Left ventricle myocardium inferior (tissue), 1 donor: Measurements from ENCODE around the gene YY1. TPM values are rescaled to one million over a fixed set of nuclear protein-coding genes. Genes with fewer than 3 reads are reported as not detected.

Experiments used
- DNase-seq: peaks from one replicate; pipeline ENCODE4 v3.0.0-alpha.2; 2020
- H3K27ac ChIP-seq: fragments of 200-600 bp; replicated peaks from 2 replicates; pipeline ENCODE4 v1.8.0; 2021
- H3K27me3 ChIP-seq: fragments of 200-600 bp; 2 replicates; pipeline ENCODE4 v1.8.0; 2021; ENCODE audit warnings: low read depth
- H3K36me3 ChIP-seq: fragments of 200-600 bp; 2 replicates; pipeline ENCODE4 v1.8.0; 2021
- H3K4me1 ChIP-seq: fragments of 200-600 bp; 2 replicates; pipeline ENCODE4 v1.8.0; 2021
- H3K4me3 ChIP-seq: fragments of 200-600 bp; 2 replicates; pipeline ENCODE4 v1.8.0; 2021; ENCODE audit warnings: mild to moderate bottlenecking, moderate library complexity
- H3K9me3 ChIP-seq: fragments of 200-600 bp; replicated peaks from 2 replicates; pipeline ENCODE4 v1.8.0; 2021
- intact Hi-C: fragments of 100-400 bp; cut with micrococcal nuclease; formaldehyde crosslinking; loops from one replicate; pipeline ENCODE4 v1.11.0; 2022
- total RNA-seq: library from RNA; stranded (reverse); fragmentation: NEBNext Ultra II Directional; extraction: Animal tissue kit (Norgen Biotek cat#: 25700); gene quantifications from one replicate; pipeline ENCODE4 v1.2.1, GENCODE V29; 2021
- TF ChIP-seq, protein P1 (sequence below): fragments of 200-600 bp; IDR thresholded peaks from 2 replicates; pipeline ENCODE4 v1.8.0; 2021; ENCODE audit warnings: antibody characterized with exemption, mild to moderate bottlenecking, borderline replicate concordance
- donor health status: DM: no; HTN: yes; CAD: no; lungs with severe emphysema.

The YY1 gene
- total RNA-seq, 1 donor from 2014 or later: 44.7 TPM

DNA sequence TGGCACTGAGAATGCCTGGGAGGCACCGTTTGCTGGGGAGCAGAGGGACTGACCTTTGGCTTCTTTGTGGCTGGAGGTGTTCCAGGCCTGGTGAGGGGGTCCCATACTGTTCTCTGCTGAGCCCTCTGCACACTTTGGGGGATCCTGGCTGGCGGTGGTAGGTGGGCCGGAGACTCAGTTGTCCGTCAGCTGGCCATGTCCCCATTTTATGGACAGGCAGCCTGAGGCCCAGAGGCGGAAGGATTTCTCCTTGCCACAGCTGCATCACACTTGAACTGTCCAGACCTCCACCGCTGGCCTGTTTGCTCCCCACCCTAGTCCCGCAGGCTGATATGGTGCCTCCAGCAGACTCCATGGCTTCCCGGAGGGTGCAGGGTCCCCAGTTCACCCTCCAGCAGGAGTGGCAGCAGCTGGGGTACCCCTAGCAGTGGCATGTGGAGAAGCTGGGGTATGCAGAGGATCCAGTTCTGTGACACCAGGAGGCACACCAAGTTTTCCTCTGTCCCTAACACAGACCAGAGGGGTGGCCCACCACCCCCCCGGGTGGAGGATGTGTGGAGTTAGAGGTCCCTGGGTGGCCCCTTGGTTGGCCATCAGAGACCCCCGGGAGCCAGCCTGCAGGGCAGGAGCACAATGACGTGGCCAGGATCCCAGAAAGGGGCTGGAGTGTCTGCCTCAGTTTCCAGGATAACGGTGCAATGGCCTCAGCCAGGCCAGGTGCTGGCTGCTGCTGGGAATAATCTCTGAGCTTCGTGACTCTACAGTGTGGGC, 52.5 kb downstream of the YY1 start:
- TF ChIP-seq, protein P1, sequence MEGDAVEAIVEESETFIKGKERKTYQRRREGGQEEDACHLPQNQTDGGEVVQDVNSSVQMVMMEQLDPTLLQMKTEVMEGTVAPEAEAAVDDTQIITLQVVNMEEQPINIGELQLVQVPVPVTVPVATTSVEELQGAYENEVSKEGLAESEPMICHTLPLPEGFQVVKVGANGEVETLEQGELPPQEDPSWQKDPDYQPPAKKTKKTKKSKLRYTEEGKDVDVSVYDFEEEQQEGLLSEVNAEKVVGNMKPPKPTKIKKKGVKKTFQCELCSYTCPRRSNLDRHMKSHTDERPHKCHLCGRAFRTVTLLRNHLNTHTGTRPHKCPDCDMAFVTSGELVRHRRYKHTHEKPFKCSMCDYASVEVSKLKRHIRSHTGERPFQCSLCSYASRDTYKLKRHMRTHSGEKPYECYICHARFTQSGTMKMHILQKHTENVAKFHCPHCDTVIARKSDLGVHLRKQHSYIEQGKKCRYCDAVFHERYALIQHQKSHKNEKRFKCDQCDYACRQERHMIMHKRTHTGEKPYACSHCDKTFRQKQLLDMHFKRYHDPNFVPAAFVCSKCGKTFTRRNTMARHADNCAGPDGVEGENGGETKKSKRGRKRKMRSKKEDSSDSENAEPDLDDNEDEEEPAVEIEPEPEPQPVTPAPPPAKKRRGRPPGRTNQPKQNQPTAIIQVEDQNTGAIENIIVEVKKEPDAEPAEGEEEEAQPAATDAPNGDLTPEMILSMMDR: no peak
- Histone ChIP-seq H3K27ac (no peak overlapping the region), H3K4me3 (no peak overlapping the region), H3K27me3 (no peaks in the 10 kb centered on the region), H3K9me3 (no peaks in the 10 kb centered on the region), H3K36me3 (peaks cover 16% of the 10 kb centered on the region), H3K4me1 (peaks cover 56% of the 10 kb centered on the region)
- no peak for DNase-seq
- intact Hi-C loops: no loop called here

DNA sequence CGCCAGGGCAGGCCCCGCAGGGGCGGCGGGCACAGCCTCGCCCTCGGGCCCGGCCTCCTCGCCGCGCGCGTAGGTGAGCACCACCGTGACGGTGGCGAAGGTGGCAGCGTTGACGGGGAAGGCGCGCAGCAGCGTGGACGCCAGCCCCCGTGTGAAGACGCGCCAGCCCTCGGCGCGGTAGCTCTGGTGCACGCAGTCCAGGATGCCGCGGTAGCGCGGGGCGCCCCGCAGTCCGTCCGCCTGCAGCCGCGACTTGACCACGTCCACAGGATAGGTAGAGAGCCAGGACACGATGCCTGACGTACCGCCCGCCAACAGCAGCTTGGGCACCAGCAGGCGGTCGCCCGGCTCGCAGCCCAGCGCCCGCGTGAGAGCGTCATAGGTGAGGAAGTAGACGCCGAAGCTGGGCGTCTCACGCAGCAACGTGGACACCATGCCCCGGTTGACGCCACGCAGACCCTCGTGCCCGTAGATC, 53.4 kb downstream of the YY1 start:
- Histone ChIP-seq H3K27me3 (no peaks in the 10 kb centered on the region), H3K9me3 (no peaks in the 10 kb centered on the region), H3K4me3 (no peak overlapping the region), H3K4me1 (peaks cover 57% of the 10 kb centered on the region), H3K36me3 (peaks cover 16% of the 10 kb centered on the region), H3K27ac (no peak overlapping the region)
- no peak for DNase-seq
- TF ChIP-seq, protein P1: no peak
- intact Hi-C loops: no loop called here

DNA sequence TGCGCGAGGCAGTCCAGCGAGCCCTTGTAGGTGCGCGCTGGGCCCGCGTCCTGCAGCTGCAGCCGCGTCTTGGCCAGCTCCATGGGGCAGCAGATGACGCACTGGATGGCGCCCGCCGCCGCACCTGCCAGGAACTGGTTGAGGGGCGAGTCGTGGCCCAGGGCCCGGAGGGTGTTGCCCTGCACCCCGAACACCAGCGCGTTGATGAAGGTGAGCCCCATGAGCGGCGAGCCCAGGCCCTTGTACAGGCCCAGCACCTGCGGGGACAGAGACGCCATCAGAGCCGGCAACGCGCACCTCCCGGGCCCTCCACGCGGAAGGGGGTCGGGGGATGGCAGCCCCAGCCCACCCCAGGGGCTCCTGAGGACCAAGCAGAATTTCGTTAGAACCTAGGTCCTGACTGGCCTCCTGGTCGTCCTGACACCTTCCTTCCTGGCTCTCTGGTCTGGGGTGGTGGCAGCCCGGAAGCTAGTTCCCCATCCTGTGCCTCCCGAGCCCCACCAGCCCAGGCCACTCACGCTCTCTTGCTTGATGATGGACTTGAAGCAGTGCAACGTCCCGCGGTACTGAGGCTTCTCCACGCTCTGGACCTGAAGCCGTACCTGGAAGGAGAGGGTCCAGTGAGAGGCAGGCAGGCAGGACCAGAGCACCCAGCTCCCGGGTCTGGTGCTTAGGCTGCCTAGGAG, 54.0 kb downstream of the YY1 start:
- Histone ChIP-seq H3K36me3 (peaks cover 16% of the 10 kb centered on the region), H3K27me3 (no peaks in the 10 kb centered on the region), H3K27ac (peak overlapping the region; percentile 47), H3K4me1 (peaks cover 63% of the 10 kb centered on the region), H3K9me3 (no peaks in the 10 kb centered on the region), H3K4me3 (no peak overlapping the region)
- DNase-seq: no peak
- intact Hi-C loops: no loop called here
- TF ChIP-seq, protein P1: no peak

DNA sequence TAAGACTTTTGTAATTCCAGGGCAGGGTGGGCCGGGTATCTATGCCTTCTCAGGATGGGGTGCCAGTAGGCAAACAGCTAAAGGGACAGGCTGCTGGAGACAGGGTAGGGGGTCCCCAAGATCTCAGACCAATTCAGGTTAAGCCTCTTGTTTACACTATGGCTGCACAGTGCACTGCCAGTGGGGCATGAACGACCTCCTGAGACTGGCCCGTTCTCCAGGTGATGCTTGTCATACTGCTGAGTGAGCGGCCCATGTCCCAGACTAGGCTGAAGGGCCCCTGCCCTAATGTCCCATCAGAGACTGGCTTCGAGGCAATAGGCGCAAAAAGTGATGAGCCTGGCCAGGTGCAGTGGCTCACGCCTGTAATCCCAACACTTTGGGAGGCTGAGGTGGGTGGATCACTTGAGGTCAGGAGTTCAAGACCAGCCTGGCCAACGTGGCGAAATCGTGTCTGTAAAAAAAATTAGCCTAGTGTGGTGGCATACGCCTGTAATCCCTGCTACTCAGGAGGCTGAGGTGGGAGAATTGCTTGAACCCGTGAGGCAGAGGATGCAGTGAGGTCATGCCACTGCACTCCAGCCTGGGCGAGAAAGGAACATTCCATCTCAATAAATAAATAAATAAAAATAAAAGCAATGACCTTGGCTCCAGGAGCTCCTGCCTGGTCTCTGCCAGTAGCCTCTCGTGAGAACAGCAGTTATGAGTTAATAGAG, 54.7 kb downstream of the YY1 start:
- H3K9me3 ChIP-seq: no peaks in the 10 kb centered on the region
- no peak overlapping the region for H3K4me3 ChIP-seq
- H3K27me3 ChIP-seq: no peaks in the 10 kb centered on the region
- peak overlapping the region; percentile 47 for H3K27ac ChIP-seq
- no peak for DNase-seq
- intact Hi-C loops: no loop called here
- peaks cover 66% of the 10 kb centered on the region for H3K4me1 ChIP-seq
- TF ChIP-seq, protein P1: no peak
- peaks cover 16% of the 10 kb centered on the region for H3K36me3 ChIP-seq

DNA sequence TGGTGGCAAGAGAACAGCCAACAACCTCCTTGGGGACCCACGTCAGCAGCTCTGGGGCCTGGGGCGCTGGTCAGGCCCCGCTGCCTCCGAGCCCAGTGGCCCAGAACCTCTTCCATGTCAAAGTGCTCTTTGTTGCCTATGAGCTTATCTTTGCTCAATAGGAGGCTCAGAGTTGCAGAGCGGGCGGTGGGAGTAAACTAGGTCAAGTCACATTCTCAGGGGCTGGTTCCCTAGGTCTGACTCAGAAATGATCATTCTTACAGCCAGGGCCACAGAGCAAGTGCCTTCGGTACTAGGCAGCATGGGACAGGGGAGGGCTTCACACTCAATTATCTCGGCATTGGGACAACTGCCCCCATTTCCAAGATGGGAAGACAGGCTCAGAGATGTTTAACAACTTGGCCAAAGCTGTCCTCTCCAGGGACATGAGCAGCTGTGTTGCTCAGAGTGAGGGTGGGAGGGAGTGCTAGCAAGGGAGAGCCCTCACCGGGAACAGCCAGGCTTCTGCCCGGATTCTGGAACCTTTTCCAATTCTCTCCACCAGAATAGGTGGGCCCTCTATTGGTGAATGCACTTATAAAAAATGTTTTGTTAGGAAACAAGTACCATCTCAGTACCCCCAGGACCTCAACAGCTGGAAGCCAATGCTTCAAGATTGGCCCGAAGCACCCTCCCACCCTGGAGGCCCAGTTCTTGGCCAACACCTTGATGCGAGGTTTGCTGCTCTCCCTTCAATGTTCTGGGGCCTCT, 55.4 kb downstream of the YY1 start:
- DNase-seq: peak; percentile 63
- Histone ChIP-seq H3K27me3 (no peaks in the 10 kb centered on the region), H3K4me1 (peaks cover 61% of the 10 kb centered on the region), H3K9me3 (no peaks in the 10 kb centered on the region), H3K27ac (peak overlapping the region; percentile 47), H3K4me3 (no peak overlapping the region), H3K36me3 (peaks cover 16% of the 10 kb centered on the region)
- intact Hi-C loops: no loop called here
- TF ChIP-seq, protein P1: no peak
